IMR-90 (cell line): Measurements from ENCODE around the gene TGM2.

Experiments used
- CTCF ChIP-seq: conservative IDR thresholded peaks from 2 replicates; pipeline ENCODE4 v1.5.1; 2012; ENCODE audit warnings: mild to moderate bottlenecking, low read depth, low read length, improper control_type of control experiment
- POLR2A ChIP-seq: IDR thresholded peaks from 2 replicates; pipeline ENCODE4 v1.6.1; 2012; ENCODE audit warnings: mild to moderate bottlenecking, low read depth, low read length

- TF ChIP-seq CTCF: no peak
- no peak for TF ChIP-seq POLR2A
These were observed 47.4 kb downstream of the TGM2 start for GRCh38 chr20:38117635-38118034.
